DND-41 (cell line): ENCODE results near the gene CRYBB2.

Experiments
- ATAC-seq: fragments of 200-7000 bp; cut with Tn5 transposase; 3 replicates; pipeline ENCODE4 v1.9.1; 2021; ENCODE audit warnings: low read depth; ENCODE audit not compliant: insufficient read depth
- DNase-seq: peaks from one replicate; pipeline ENCODE4 v3.0.0-alpha.2; 2020
- H2AFZ ChIP-seq: 2 replicates; pipeline ENCODE4 v1.6.0; 2012; ENCODE audit warnings: low read depth, low read length
- H3K27ac ChIP-seq: 2 replicates; pipeline ENCODE4 v1.5.1; 2012; ENCODE audit warnings: low read length, inconsistent platforms
- H3K27me3 ChIP-seq: fragments of 200-600 bp; sonication (generic); 2 replicates; pipeline ENCODE4 v1.6.0; 2012; ENCODE audit warnings: low read length, mild to moderate bottlenecking, inconsistent platforms; ENCODE audit not compliant: insufficient read depth, poor library complexity
- H3K36me3 ChIP-seq: 2 replicates; pipeline ENCODE4 v1.5.1; 2012; ENCODE audit warnings: low read length, inconsistent platforms; ENCODE audit not compliant: insufficient read depth
- H3K4me1 ChIP-seq: 2 replicates; pipeline ENCODE4 v1.5.1; 2012; ENCODE audit warnings: mild to moderate bottlenecking, low read length; ENCODE audit not compliant: insufficient read depth
- H3K4me2 ChIP-seq: 2 replicates; pipeline ENCODE4 v1.6.0; 2012; ENCODE audit warnings: mild to moderate bottlenecking, moderate library complexity, low read length, inconsistent platforms; ENCODE audit not compliant: insufficient read depth
- H3K4me3 ChIP-seq, 2 experiments: fragments of 200-600 bp in 1 of 2; shearing (Covaris generic) in 1 of 2; 2 replicates each; pipeline ENCODE4 v1.5.1; 2012 to 2016; ENCODE audit warnings: inconsistent platforms in 2 of 2, low read length in 2 of 2, mild to moderate bottlenecking in 2 of 2, low read depth in 1 of 2, moderate library complexity in 1 of 2
- H3K79me2 ChIP-seq: 2 replicates; pipeline ENCODE4 v1.6.0; 2012; ENCODE audit warnings: low read length, inconsistent platforms; ENCODE audit not compliant: insufficient read depth
- H3K9ac ChIP-seq: 2 replicates; pipeline ENCODE4 v1.6.0; 2012; ENCODE audit warnings: low read depth, mild to moderate bottlenecking, inconsistent platforms, low read length, moderate library complexity
- H3K9me3 ChIP-seq: 2 replicates; pipeline ENCODE4 v1.5.1; 2012; ENCODE audit warnings: low read length, moderate library complexity, mild to moderate bottlenecking, inconsistent platforms; ENCODE audit not compliant: insufficient read depth, severe bottlenecking
- H4K20me1 ChIP-seq: 2 replicates; pipeline ENCODE4 v1.6.0; 2012; ENCODE audit warnings: low read length; ENCODE audit not compliant: insufficient read depth
- EZH2 ChIP-seq: IDR thresholded peaks from 3 replicates; pipeline ENCODE4 v1.6.1; 2012; ENCODE audit warnings: borderline replicate concordance, low read depth, mild to moderate bottlenecking, moderate library complexity, low read length, inconsistent platforms; ENCODE audit not compliant: severe bottlenecking
- TF ChIP-seq, protein P1 (sequence below): IDR thresholded peaks from 2 replicates; pipeline ENCODE4 v1.5.1; 2012; ENCODE audit warnings: borderline replicate concordance, low read length, moderate library complexity, mild to moderate bottlenecking; ENCODE audit not compliant: poor library complexity, severe bottlenecking; ENCODE audit errors: extremely low read depth

CRYBB2 gene

DNA sequence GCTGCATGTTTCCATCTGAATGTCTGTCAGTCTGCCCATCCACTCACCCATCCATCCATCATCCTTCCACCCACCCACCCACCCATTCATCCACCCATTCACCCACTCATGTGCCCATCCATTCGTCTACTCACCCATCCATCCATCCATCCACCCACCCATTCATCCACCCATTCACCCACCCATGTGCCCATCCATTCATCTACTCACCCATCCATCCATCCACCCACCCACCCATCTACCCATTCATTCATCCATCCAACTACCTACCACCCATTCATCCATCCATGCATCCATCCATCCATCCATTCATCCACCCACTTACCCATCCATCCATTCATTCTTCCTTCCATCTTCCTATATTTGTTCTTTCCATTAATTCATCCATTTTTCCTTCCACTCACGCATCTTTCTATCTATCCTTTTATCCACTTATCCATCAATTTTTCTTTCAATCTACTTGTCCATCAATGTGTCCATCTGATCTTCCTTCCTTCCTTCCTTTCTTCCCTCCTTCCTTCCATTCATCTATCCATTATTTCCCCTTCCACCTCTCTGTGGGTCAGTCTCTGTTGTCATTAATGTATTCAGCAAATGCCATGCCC lies 11.8 kb upstream of the CRYBB2 start:
- H3K4me3 ChIP-seq, result no peak overlapping the region
- H3K27me3 ChIP-seq, result no peaks in the 10 kb centered on the region
- DNase-seq (no peak), ATAC-seq (no peak)
- no peaks in the 10 kb centered on the region for H3K79me2 ChIP-seq
- H3K27ac ChIP-seq, result no peak overlapping the region
- no peak overlapping the region for H3K9ac ChIP-seq
- no peak for TF ChIP-seq EZH2
- TF ChIP-seq, protein P1, sequence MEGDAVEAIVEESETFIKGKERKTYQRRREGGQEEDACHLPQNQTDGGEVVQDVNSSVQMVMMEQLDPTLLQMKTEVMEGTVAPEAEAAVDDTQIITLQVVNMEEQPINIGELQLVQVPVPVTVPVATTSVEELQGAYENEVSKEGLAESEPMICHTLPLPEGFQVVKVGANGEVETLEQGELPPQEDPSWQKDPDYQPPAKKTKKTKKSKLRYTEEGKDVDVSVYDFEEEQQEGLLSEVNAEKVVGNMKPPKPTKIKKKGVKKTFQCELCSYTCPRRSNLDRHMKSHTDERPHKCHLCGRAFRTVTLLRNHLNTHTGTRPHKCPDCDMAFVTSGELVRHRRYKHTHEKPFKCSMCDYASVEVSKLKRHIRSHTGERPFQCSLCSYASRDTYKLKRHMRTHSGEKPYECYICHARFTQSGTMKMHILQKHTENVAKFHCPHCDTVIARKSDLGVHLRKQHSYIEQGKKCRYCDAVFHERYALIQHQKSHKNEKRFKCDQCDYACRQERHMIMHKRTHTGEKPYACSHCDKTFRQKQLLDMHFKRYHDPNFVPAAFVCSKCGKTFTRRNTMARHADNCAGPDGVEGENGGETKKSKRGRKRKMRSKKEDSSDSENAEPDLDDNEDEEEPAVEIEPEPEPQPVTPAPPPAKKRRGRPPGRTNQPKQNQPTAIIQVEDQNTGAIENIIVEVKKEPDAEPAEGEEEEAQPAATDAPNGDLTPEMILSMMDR, result no peak
- no peak overlapping the region for H3K4me2 ChIP-seq
- no peaks in the 10 kb centered on the region for H4K20me1 ChIP-seq
- no peak overlapping the region for H2AFZ ChIP-seq
- no peaks in the 10 kb centered on the region for H3K9me3 ChIP-seq
- no peaks in the 10 kb centered on the region for H3K36me3 ChIP-seq
- H3K4me1 ChIP-seq, result no peaks in the 10 kb centered on the region

DNA sequence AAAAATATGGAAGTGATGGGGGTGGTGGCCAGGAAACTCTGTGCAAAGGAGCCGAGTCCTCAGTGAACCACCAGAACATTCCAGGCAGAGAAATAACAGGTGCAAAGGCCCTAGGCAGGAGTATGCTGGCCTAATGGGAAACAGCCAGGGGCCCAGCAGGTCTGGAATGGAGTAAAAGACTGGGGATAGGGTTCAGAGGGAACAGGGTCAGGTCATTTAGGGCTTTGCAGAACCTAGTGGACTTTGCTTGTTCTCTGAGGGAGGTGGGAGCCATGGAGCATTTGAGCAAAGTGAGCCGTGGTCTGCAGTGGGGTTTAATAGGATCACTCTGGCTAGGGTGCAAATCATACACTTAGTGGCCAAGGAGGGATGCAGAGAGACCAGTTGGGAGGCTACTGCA lies 11.1 kb upstream of the CRYBB2 start:
- Histone ChIP-seq H3K4me1 (no peaks in the 10 kb centered on the region), H3K4me3 (no peak overlapping the region), H3K27me3 (no peaks in the 10 kb centered on the region), H3K27ac (no peak overlapping the region), H3K9me3 (no peaks in the 10 kb centered on the region), H4K20me1 (no peaks in the 10 kb centered on the region), H3K4me2 (no peak overlapping the region), H2AFZ (no peak overlapping the region), H3K9ac (no peak overlapping the region), H3K79me2 (no peaks in the 10 kb centered on the region), H3K36me3 (no peaks in the 10 kb centered on the region)
- DNase-seq, result no peak
- no peak for ATAC-seq
- no peak for TF ChIP-seq EZH2
- TF ChIP-seq, protein P1, result no peak

DNA sequence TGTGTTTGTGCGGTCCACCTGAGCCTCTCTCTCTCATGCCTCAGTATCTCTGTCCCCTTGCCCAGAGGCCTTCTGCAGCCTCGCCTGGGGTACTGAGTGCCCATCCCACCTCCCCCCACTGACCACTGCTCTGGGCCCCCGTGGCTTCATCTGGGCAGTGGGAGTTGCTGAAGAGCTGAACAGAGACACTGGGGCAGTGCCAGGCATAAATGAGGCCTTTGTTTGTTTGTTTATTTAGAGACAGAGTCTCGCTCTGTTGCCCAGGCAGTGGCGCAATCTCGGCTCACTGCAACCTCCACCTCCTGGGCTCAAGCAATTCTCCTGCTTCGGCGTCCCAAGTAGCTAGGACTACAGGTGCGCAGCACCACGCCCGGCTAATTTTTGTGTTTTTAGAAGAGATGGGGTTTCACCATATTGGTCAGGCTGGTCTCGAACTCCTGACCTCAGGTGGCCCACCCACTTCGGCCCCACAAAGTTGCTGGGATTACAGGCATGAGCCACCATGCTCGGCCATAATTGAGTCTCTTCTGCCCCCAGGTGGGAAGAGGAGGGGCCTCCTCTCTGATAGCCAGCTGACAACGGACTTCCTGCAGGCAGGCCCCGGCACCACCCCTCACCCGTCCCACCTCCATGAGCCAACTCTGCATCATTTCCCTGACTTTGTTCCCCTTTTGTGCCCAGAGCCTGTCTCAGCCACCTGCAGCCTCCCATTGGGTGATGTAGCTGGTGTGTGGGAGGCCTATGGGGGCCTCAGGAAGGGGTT lies 10.5 kb upstream of the CRYBB2 start:
- H3K4me2 ChIP-seq, result no peak overlapping the region
- ATAC-seq, result no peak
- no peak overlapping the region for H3K4me3 ChIP-seq

More for the DNA sequence above, 10.5 kb upstream of the CRYBB2 start:
- H3K79me2 ChIP-seq, result no peaks in the 10 kb centered on the region
- H3K4me1 ChIP-seq, result no peaks in the 10 kb centered on the region
- no peak for DNase-seq
- no peaks in the 10 kb centered on the region for H3K27me3 ChIP-seq
- no peaks in the 10 kb centered on the region for H4K20me1 ChIP-seq
- TF ChIP-seq, protein P1, result no peak
- no peak for TF ChIP-seq EZH2
- no peak overlapping the region for H3K9ac ChIP-seq
- H3K27ac ChIP-seq, result no peak overlapping the region
- no peaks in the 10 kb centered on the region for H3K9me3 ChIP-seq
- no peaks in the 10 kb centered on the region for H3K36me3 ChIP-seq
- H2AFZ ChIP-seq, result no peak overlapping the region
